H9 (cell line): Measurements from ENCODE around the gene SCP2. TPM values are rescaled to one million over a fixed set of nuclear protein-coding genes. Genes with fewer than 3 reads are reported as not detected.
A peak's percentile ranks its signal among the peaks of the same experiment; 100 is the strongest.

ENCODE experiments used
- DNase-seq: peaks from one replicate; pipeline ENCODE4 v3.0.0-alpha.2; 2017
- H2AFZ ChIP-seq: one replicate; pipeline ENCODE4 v1.6.1; 2013; ENCODE audit warnings: mild to moderate bottlenecking, low read length, control low read depth, moderate library complexity
- H2AK5ac ChIP-seq: 2 replicates; pipeline ENCODE4 v1.6.1; 2013; ENCODE audit warnings: low read length, control low read depth, mixed read lengths; ENCODE audit not compliant: insufficient read length
- H2BK120ac ChIP-seq: one replicate; pipeline ENCODE4 v1.6.1; 2013; ENCODE audit warnings: low read depth, mild to moderate bottlenecking, low read length, control low read depth, inconsistent platforms; ENCODE audit not compliant: poor library complexity, severe bottlenecking
- H2BK12ac ChIP-seq: 2 replicates; pipeline ENCODE4 v1.6.1; 2013; ENCODE audit warnings: low read length, control low read depth, mixed read lengths, low read depth; ENCODE audit not compliant: insufficient read length
- H2BK15ac ChIP-seq: 2 replicates; pipeline ENCODE4 v1.6.1; 2013; ENCODE audit warnings: low read depth, low read length, control low read depth
- H2BK20ac ChIP-seq: one replicate; pipeline ENCODE4 v1.6.1; 2013; ENCODE audit warnings: low read depth, mild to moderate bottlenecking, low read length, control low read depth, inconsistent platforms; ENCODE audit not compliant: poor library complexity, severe bottlenecking
- H2BK5ac ChIP-seq: 2 replicates; pipeline ENCODE4 v1.6.1; 2013; ENCODE audit warnings: low read length, control low read depth, mixed read lengths; ENCODE audit not compliant: insufficient read length
- H3K14ac ChIP-seq: 2 replicates; pipeline ENCODE4 v1.6.1; 2013; ENCODE audit warnings: low read length, control low read depth; ENCODE audit not compliant: insufficient read depth
- H3K18ac ChIP-seq: 2 replicates; pipeline ENCODE4 v1.6.1; 2013; ENCODE audit warnings: low read depth, mild to moderate bottlenecking, mixed read lengths, low read length, control low read depth; ENCODE audit not compliant: insufficient read length
- H3K23ac ChIP-seq: 2 replicates; pipeline ENCODE4 v1.6.1; 2013; ENCODE audit warnings: low read length, control low read depth, mixed read lengths, low read depth; ENCODE audit not compliant: insufficient read length
- H3K23me2 ChIP-seq: 2 replicates; pipeline ENCODE4 v1.6.1; 2013; ENCODE audit warnings: low read depth, mild to moderate bottlenecking, mixed read lengths, low read length, control low read depth; ENCODE audit not compliant: insufficient read length, poor library complexity, severe bottlenecking
- H3K27ac ChIP-seq: 2 replicates; pipeline ENCODE4 v1.5.1; 2013; ENCODE audit warnings: low read length, control low read depth, mixed read lengths, low read depth; ENCODE audit not compliant: insufficient read length
- H3K27me3 ChIP-seq: 2 replicates; pipeline ENCODE4 v1.6.1; 2013; ENCODE audit warnings: low read length, control low read depth, inconsistent platforms; ENCODE audit not compliant: insufficient read depth
- H3K4ac ChIP-seq: 2 replicates; pipeline ENCODE4 v1.6.1; 2013; ENCODE audit warnings: low read depth, mild to moderate bottlenecking, control low read depth, inconsistent platforms, low read length, moderate library complexity
- H3K4me1 ChIP-seq: 2 replicates; pipeline ENCODE4 v1.6.1; 2013; ENCODE audit warnings: low read length, control low read depth, inconsistent platforms; ENCODE audit not compliant: insufficient read depth
- H3K4me2 ChIP-seq: 2 replicates; pipeline ENCODE4 v1.6.1; 2013; ENCODE audit warnings: low read length, control low read depth, mixed read lengths; ENCODE audit not compliant: insufficient read length, insufficient read depth
- H3K56ac ChIP-seq: 2 replicates; pipeline ENCODE4 v1.6.1; 2013; ENCODE audit warnings: low read depth, mild to moderate bottlenecking, mixed read lengths, low read length, control low read depth; ENCODE audit not compliant: insufficient read length
- H3K79me1 ChIP-seq: 2 replicates; pipeline ENCODE4 v1.6.1; 2013; ENCODE audit warnings: low read depth, mild to moderate bottlenecking, moderate library complexity, low read length, control low read depth, inconsistent platforms; ENCODE audit not compliant: insufficient read depth, poor library complexity, severe bottlenecking
- H3K79me2 ChIP-seq: 2 replicates; pipeline ENCODE4 v1.6.1; 2013; ENCODE audit warnings: low read length, control low read depth, inconsistent platforms; ENCODE audit not compliant: insufficient read depth
- H3K9ac ChIP-seq: 2 replicates; pipeline ENCODE4 v1.6.1; 2013; ENCODE audit warnings: low read length, control low read depth, mixed read lengths; ENCODE audit not compliant: insufficient read length; ENCODE audit errors: extremely low read depth
- H3K9me3 ChIP-seq: one replicate; pipeline ENCODE4 v1.6.1; 2013; ENCODE audit warnings: low read depth, low read length, inconsistent platforms; ENCODE audit not compliant: control insufficient read depth
- H3T11ph ChIP-seq: one replicate; pipeline ENCODE4 v1.6.1; 2013; ENCODE audit warnings: mild to moderate bottlenecking, low read length, control low read depth, inconsistent platforms
- H4K20me1 ChIP-seq: one replicate; pipeline ENCODE4 v1.6.1; 2013; ENCODE audit not compliant: control insufficient read depth, insufficient read length, insufficient read depth
- H4K5ac ChIP-seq: 2 replicates; pipeline ENCODE4 v1.6.1; 2013; ENCODE audit warnings: low read depth, mild to moderate bottlenecking, mixed read lengths, low read length, control low read depth; ENCODE audit not compliant: insufficient read length
- H4K8ac ChIP-seq: replicated peaks from 2 replicates; pipeline ENCODE4 v1.6.1; 2013; ENCODE audit warnings: low read length, control low read depth, mixed read lengths, low read depth; ENCODE audit not compliant: insufficient read length
- H4K91ac ChIP-seq: 2 replicates; pipeline ENCODE4 v1.6.1; 2013; ENCODE audit warnings: low read depth, mild to moderate bottlenecking, moderate library complexity, mixed read lengths, low read length, control low read depth; ENCODE audit not compliant: insufficient read length
- H3K27ac Mint-ChIP-seq, 3 experiments: 2 replicates in 2 of 3; 3 replicates in 1 of 3; pipeline ENCODE4 v1.8.0; 2020 to 2021; ENCODE audit warnings: mixed read lengths in 3 of 3, mild to moderate bottlenecking in 1 of 3, moderate library complexity in 1 of 3
- H3K27me3 Mint-ChIP-seq: 2 replicates; pipeline ENCODE4 v1.8.0; 2021; ENCODE audit warnings: low read depth, mild to moderate bottlenecking, moderate library complexity, mixed read lengths
- H3K36me3 Mint-ChIP-seq, 3 experiments: 2 replicates in 2 of 3; 3 replicates in 1 of 3; pipeline ENCODE4 v1.8.0; 2020 to 2021; ENCODE audit warnings: low read depth in 3 of 3, mixed read lengths in 3 of 3; ENCODE audit not compliant: insufficient read depth in 1 of 3
- H3K4me1 Mint-ChIP-seq, 2 experiments: 2 replicates each; pipeline ENCODE4 v1.8.0; 2020; ENCODE audit warnings: mixed read lengths in 2 of 2
- H3K4me3 Mint-ChIP-seq, 2 experiments: 2 replicates in 1 of 2; 3 replicates in 1 of 2; pipeline ENCODE4 v1.8.0; 2020 to 2021; ENCODE audit warnings: mild to moderate bottlenecking in 2 of 2, mixed read lengths in 2 of 2, moderate library complexity in 1 of 2
- H3K9me3 Mint-ChIP-seq, 2 experiments: 2 replicates in 1 of 2; 3 replicates in 1 of 2; pipeline ENCODE4 v1.8.0; 2020; ENCODE audit warnings: mild to moderate bottlenecking in 2 of 2, mixed read lengths in 2 of 2, moderate library complexity in 1 of 2
- CTCF ChIP-seq: fragments of 200-600 bp; sonication (generic); conservative IDR thresholded peaks from 3 replicates; pipeline ENCODE4 v1.8.0; 2021; ENCODE audit warnings: antibody characterized with exemption, mild to moderate bottlenecking
- WGBS: extraction: QIAGEN DNeasy Blood & Tissue Kit; methylation state at CpG from one replicate; pipeline ENCODE4 v1.1.7; 2013; ENCODE audit warnings: missing lambda C conversion rate, low lambda C conversion rate, mixed read lengths; ENCODE audit not compliant: insufficient read length; ENCODE audit errors: extremely low coverage; 5-methylcytosine and 5-hydroxymethylcytosine counted together
- total RNA-seq: library from RNA; stranded (reverse); gene quantifications from 2 replicates; pipeline ENCODE4 v1.2.1, GENCODE V29; 2021

Gene SCP2
- total RNA-seq, 1 experiment from 2014 or later = 48.8 TPM

GRCh38 chr1:53022179-53022578 is 95.1 kb downstream of the SCP2 start:
- no CpG with 5 or more reads among the region's 1 CpG for WGBS
- no peak overlapping the region for H2BK12ac ChIP-seq
- no peak overlapping the region for H2BK20ac ChIP-seq
- no peaks in the 10 kb centered on the region for H3K23me2 ChIP-seq
- no peak overlapping the region for H3K27ac ChIP-seq
- no peak overlapping the region for H3K18ac ChIP-seq
- no peak overlapping the region for H3K14ac ChIP-seq
- no peak overlapping the region for H4K91ac ChIP-seq
- no peak overlapping the region for H2BK120ac ChIP-seq
- no peak overlapping the region for H2BK15ac ChIP-seq
- H3K4me3 Mint-ChIP-seq = no peak overlapping the region
- H3K79me1 ChIP-seq = no peaks in the 10 kb centered on the region
- no peak overlapping the region for H2AK5ac ChIP-seq
- no peaks in the 10 kb centered on the region for H3K79me2 ChIP-seq
- H2AFZ ChIP-seq = no peak overlapping the region
- no peak overlapping the region for H3K4ac ChIP-seq
- H3K27me3 ChIP-seq = no peaks in the 10 kb centered on the region
- no peaks in the 10 kb centered on the region for H3K9me3 Mint-ChIP-seq
- H4K20me1 ChIP-seq = no peaks in the 10 kb centered on the region
- H4K5ac ChIP-seq = no peak overlapping the region
- H3K4me2 ChIP-seq = no peak overlapping the region
- H3K27ac Mint-ChIP-seq = no peak overlapping the region
- H3K9ac ChIP-seq = no peak overlapping the region
- no peak overlapping the region for H3T11ph ChIP-seq
- peak; percentile 38; the same call in 1 of the 3 replicates for TF ChIP-seq CTCF
- no peak overlapping the region for H3K56ac ChIP-seq
- H3K27me3 Mint-ChIP-seq = no peaks in the 10 kb centered on the region
- H4K8ac ChIP-seq = no peak overlapping the region
- H3K9me3 ChIP-seq = no peaks in the 10 kb centered on the region
- H2BK5ac ChIP-seq = no peak overlapping the region
- no peaks in the 10 kb centered on the region for H3K36me3 Mint-ChIP-seq
- H3K23ac ChIP-seq = no peak overlapping the region
- H3K4me1 Mint-ChIP-seq = no peaks in the 10 kb centered on the region
- DNase-seq = no peak
- no peaks in the 10 kb centered on the region for H3K4me1 ChIP-seq
